GM19452 (cell line): ENCODE data around the gene PLEKHM2.

Experiments
- ATAC-seq: cut with Tn5 transposase; IDR thresholded peaks from one replicate; pipeline ENCODE4 v1.9.1; 2021; ENCODE audit not compliant: unreplicated experiment

Gene PLEKHM2

DNA sequence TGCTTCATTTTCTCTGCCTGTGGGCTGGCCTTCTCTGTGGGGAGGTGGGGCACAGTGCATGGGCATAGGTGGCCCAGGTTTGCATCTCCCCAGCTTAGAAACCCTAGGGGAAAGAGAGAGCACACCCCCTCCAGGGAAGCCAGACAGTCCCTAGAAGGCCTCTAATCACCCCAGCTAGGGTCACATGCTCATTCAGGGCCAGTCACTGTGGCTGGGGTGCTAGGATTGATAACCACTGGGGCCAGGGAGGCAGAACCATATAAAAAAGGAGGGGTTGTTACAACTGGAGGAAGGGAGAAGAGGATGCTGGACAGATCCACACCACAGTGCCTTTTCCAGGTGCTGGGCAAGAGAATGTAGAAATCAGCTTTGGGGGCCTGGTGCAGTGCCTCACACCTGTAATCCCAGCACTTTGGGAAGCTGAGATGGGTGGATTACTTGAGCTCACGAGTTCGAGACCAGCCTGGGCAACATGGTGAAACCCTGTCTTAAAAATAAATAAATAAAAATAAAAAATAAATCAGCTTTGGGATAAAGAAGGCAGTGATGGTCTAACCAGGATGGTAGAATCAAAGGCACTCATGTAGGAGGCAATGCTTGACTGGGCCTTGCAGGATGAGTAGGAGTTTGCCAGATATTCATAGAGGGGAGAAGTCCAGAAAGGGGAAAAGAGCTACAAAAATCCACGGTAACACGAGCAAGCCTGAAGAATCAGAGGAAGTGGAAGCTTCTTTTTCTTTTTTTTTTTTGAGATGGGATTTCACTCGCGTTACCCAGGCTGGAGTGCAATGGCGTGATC is 94.0 kb downstream of the PLEKHM2 start:
- no peak for ATAC-seq
